Measurements from ENCODE around the gene IRAK3.
A peak's percentile ranks its signal among the peaks of the same experiment; 100 is the strongest.
"Not testable (repeated sequence)": the region's sequence is repeated elsewhere in the genome, so short reads cannot be mapped to it uniquely, and the experiment has no call there.

Gene IRAK3

GRCh38 chr12:66170606-66171005 lies 18.4 kb upstream of the IRAK3 start:
- no peak for DNase-seq

- DNase-seq, result not testable (repeated sequence)
These were observed 14.4 kb upstream of the IRAK3 start for GRCh38 chr12:66174391-66175325.

GRCh38 chr12:66176105-66176900 lies 12.7 kb upstream of the IRAK3 start:
- DNase-seq, result no peak

GRCh38 chr12:66182956-66183355 lies 6.1 kb upstream of the IRAK3 start:
- DNase-seq, result no peak

- DNase-seq, result not testable (repeated sequence)
These were observed 4.2 kb upstream of the IRAK3 start for GRCh38 chr12:66184822-66185221.

GRCh38 chr12:66187036-66187435 lies 2.0 kb upstream of the IRAK3 start:
- no peak for DNase-seq

GRCh38 chr12:66187821-66188220 lies 1.2 kb upstream of the IRAK3 start:
- DNase-seq, result no peak

- no peak for DNase-seq
These were observed 451 bp downstream of the IRAK3 start for GRCh38 chr12:66189486-66189843.

- no peak for DNase-seq
These were observed 875 bp downstream of the IRAK3 start for GRCh38 chr12:66189889-66190288.

GRCh38 chr12:66190519-66191370 lies 1.7 kb downstream of the IRAK3 start:
- no peak for DNase-seq

- DNase-seq, result no peak
These were observed 2.6 kb downstream of the IRAK3 start for GRCh38 chr12:66191547-66192126.

GRCh38 chr12:66194122-66194521 lies 5.1 kb downstream of the IRAK3 start:
- no peak for DNase-seq

GRCh38 chr12:66195242-66195641 lies 6.2 kb downstream of the IRAK3 start:
- DNase-seq, result no peak

GRCh38 chr12:66196806-66197205 lies 7.8 kb downstream of the IRAK3 start:
- no peak for DNase-seq

- no peak for DNase-seq
These were observed 8.5 kb downstream of the IRAK3 start for GRCh38 chr12:66197495-66197921.

GRCh38 chr12:66199141-66199540 lies 10.1 kb downstream of the IRAK3 start:
- no peak for DNase-seq

- DNase-seq, result no peak
These were observed 11.0 kb downstream of the IRAK3 start for GRCh38 chr12:66199831-66200509.

- DNase-seq, result peak in 1 of 2 donors; percentile 33
These were observed 14.8 kb downstream of the IRAK3 start for GRCh38 chr12:66203820-66204219.

GRCh38 chr12:66206141-66206540 lies 17.1 kb downstream of the IRAK3 start:
- DNase-seq, result no peak

GRCh38 chr12:66210840-66211239 lies 21.8 kb downstream of the IRAK3 start:
- DNase-seq, result no peak

- DNase-seq, result not testable (repeated sequence)
These were observed 22.6 kb downstream of the IRAK3 start for GRCh38 chr12:66211573-66211972.

- DNase-seq, result not testable (repeated sequence)
These were observed 24.0 kb downstream of the IRAK3 start for GRCh38 chr12:66213011-66213410.
